ENCODE results near the gene ERN1.

The ERN1 gene

DNA sequence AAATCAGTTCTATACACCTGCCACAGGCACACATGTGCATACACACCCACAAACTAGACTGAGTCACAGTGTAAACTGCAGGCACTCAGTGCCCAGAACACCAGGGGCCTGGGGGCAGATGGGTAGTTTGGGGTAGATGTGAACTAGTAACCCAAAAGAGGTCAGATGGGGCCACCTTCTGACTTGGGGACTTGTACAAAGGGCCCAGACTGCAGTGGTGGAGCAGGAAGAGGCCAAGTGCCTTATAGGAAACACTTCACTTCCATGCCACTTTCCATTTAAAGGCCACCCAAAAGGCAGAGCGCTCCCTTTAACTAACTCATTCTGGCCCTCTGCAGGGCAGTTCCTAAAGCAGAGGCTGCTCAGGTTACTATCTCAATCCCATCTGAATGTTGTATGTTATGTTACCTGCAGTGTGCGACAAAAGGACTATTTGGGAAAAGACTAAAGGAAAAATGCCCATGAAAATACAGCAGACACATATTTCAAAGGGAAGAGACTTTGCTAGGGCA lies 27.8 kb upstream of the ERN1 start:
- DNase-seq: no peak

DNA sequence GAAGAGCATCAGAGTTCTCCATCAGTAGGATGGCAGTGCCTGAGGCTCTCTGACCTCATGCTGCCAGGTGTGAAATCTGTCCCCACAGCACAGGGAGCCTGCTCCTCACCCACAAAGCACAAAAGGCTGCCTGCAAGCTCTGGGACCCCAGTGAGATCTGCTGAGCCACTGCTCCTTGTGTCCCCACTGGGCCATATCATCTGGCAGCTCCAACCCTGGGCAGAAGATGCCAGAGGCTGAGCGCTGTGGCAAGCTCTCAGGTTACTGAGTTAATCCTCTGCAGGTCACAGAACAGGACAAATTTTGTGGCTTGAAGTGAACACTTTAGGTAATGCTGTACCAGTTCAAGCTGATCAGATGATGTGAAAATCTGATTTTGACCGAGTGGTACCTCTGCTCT lies 26.7 kb upstream of the ERN1 start:
- DNase-seq: peak; percentile 12

DNA sequence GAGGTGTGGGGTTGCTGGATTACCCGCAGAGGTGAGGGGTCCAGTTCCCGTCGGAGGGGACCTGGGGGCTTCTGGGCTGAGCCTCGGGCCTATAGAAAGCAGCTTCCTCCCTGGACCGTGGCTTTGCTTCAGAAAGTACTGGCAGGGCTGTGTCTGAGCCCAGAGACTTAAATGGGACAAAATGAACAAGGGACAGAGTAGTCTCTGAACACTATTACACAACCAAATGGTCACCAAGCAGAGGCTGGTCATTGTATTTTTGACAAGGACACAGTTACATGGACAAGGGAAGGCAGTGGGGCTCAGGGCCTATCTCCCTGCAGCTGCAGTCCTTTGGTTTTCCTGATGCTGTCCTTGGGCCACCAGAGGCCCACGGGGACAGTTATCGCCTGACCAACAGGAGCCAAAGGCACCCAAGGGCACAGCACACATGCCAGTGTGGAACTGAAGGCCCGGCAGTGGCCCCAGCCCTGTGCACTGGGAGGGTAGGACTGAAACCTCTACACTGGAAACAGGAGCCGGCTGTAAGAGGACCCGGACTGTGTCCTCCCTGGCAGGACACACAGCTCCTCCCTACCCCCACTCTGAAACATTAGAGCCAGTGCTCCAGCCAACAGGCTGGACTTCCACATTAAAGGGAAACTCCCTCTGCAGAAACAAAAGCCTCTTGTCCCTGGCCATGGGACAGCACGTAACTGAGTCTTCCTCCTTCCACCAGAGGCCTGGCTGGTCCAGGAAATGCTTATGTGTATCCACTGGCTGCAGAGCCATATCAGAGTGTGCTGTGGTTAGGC lies 26.0 kb upstream of the ERN1 start:
- DNase-seq: no peak

DNA sequence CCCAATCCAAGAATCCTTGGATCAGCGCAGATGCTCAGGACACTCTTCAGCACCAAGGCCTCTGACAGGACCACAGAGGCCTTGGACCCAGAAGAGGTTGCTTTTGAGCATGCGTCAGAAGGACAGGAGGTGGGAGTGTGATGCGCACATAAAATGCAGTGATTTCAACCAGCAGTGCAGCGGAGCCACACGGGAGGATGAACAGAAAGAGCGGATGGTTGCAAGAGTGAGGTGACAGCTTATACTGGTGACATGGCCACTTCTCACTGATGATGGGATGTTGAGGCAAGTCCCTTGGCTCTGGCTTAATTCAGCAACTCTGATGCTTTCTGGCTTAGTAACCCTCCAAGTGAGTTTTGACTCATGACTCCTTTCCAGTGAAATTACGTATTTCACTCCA lies 25.2 kb upstream of the ERN1 start:
- no peak for DNase-seq

DNA sequence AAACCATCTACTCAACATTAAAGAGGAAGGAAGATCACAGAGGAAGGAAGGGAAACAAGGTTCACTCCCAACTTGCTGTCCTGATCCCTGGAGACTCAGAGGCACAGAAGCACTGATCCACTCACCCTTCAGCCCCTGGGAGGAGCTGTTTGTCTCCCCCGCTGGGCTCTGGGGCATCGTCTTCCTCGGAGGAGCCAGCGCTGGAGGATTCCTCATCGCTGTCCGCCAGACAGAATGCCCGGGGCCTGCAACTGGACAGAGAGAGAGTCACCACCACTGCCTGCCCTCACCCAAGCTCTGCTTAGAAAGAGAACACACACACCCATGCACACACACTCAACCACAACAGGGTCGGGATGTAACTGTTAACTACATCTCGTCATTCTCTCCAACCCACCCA lies 24.8 kb upstream of the ERN1 start:
- no peak for DNase-seq

DNA sequence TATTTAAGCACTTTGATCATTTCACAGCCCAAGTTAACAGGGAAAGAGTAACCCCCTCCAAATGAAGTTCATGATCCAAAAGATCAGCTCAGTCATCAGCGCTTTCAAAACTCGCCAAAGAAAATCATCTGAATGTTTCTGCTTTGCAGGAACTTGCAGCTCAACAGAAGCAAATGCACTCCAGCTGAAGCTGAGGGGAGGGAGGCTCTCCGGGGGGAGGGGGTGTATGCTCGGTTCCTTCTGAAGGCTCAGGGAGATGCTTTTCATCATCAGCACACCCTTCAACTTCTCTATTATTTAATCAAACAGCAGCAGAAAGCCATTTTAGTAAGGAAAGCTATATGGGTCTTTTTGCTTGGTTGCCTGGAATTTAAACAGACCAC lies 24.4 kb upstream of the ERN1 start:
- no peak for DNase-seq

DNA sequence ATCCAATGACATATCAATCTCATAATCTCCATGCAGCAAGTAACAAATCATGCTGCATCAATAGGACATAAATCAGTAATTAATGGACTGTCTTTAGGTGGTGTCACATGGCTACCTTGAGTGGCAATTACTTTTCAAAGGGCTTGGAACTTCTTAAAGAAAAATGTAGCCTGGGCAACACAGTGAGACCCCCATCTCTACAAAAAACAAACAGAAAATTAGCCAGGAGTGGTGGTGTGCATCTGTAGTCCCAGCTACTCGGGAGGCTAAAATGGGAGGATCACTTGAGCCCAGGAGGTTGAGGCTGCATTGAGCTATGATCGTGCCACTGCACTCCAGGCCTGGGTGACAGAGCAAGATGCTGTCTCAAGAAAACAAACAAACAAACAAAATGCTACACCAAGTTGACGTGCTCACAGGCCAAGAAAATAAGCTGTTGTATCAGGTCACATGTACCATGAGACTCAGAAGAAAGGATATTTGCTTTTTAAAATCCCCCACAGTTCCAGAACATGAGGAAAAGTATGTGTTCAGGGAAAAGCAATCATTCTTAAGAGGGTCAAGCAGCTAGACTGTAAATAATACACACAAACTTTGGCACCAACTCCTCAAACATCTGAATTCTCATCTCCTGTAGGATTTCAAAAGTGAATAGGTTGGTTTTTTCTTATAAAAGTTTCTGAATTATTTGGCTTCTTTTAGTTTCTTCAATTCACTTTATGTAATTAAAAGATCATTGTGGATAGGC lies 23.8 kb upstream of the ERN1 start:
- DNase-seq: no peak

DNA sequence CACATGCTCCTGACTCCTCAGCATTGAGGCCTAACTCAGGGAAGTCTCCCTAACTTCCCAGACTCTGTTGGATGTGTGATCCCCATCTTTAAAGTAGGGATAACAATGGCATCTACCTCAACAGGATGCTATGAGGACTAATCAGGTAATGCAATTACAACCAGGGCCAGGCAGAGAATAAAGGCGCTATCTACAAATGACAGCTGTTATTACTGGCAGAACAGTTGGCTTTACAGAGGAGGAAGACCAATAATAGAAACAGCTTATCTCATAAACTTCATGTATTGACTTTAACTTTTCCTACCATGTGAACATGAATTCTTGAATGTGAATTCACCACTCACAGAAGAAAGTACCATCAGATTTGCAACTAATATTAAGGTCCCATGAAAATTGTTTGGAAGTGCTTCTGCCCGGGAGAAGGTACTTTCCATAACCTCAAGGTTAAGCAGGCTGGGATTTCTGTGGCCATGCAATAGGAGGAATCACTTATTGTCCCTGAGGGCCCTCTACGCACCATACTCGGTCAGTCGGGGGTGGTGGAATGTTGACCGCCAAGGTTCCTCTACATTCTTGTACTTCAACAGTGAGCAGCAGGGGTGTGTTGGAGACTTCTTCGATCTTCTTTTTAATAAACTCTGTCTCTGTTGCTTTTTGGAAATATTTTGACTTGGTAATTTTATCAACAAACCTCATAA lies 22.6 kb upstream of the ERN1 start:
- no peak for DNase-seq

DNA sequence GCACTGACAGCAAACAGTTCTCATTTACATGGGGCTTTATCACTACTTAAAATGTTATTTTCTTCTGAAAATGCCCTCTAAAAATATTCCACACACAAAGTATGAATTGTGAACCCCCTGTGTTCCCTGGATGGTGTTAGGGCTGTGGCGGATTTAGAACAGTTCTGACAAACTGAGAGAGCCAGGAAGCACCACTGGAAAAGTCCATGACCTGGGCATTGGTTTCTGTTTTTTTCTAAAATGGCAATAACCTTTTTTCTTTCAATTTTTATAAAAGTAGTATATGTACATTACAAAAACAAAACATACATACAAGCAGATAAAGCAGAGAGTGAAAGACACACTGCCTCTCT lies 21.0 kb upstream of the ERN1 start:
- no peak for DNase-seq

DNA sequence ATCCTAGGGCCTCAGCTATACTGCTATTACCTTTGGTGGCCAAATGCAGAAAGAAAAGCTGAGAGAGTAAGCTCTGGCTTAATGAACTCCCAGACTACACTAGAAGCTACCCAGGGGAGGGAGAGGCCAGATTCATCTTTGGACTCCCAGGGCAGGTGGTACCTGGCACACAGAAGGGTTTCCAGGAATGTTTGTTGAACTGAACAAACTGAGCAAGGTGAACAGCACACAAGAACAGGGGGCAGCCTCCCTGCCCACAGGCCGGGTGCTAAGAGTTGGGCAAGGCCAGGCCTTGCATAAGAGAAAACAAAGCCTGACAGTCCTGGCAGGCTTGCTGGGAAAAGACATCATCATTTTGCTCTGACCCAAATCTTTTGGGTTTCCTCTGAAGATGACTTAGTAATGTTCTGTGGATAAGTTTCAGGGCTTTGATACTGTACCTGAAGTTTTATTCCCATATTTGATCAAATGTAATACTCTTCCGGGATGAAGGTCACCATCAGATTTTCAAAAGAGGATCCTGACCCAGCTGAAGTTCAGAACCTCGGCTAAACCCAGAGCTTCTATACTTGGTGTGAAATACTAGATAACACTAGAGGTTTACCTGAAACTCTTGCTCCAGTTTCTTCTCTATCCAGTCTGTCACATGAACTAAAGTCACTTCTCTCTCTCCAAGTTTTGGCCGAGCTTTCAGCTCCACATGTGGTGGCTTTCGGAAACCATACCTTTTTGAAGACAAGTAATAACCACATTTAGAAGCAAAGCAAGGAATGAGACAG lies 20.5 kb upstream of the ERN1 start:
- no peak for DNase-seq

DNA sequence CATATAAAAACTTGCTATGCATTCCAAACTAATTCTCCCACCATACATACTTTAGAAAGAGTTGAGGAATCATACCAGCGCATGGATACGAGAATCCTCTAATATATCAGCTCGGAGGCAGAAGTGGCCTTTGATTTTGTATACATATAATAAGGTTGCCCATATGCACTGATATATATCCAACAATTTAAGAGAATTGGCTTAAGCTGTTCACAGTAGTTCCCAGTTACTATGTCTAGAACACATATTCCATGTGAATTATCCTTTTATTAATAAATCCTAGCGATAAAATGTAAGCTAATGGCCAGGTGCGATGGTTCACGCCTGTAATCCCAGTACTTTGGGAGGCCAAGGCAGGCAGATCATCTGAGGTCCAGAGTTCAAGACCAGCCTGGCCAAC lies 19.3 kb upstream of the ERN1 start:
- DNase-seq: no peak

DNA sequence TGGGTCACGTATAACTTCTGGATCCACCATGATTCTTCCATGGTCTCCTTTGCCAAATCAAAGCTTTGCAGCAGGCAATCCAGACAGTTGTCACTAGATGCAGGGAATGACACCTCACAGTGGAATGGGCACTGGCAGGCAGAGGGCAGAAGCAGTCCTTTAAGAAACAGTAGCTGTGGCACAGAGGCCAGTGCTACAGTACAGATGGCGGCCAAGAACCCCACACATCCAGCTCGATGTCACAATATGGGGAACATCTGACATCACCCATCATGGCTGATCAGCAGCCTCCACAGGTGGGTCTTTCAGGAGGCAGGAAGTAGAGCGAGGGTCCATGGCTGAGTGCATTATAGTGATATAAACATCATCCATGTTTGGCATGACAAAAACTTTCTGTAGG lies 18.8 kb upstream of the ERN1 start:
- peak; percentile 18 for DNase-seq

DNA sequence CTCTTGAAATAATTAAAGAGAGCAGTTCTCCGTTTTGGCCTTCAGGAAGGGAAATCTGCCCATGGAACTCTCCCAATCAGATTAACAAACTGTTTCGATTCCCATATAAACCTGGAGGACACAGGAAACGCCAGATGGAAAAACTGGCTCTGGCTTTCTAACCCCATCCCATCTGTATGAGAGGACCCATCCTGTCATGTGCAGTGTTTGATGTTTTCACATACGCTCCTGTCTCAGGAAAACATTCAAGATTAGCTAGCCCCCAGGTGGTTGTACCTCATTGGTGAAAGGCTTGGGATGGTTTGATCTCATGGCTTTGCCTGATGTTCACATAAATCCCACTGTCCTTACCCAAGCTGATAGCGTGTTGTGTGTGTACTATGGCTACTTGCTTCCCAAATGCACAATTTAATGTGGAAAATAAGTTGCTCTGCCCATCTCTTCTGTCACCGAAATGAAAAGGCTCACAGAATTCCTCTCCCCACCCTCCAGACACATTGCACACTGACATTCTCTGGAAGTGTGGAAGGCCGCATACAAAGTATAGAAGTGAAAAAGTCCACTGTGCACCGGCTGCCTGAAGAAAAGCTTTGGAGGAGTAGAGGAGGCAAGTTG lies 18.2 kb upstream of the ERN1 start:
- DNase-seq: peak; percentile 54

DNA sequence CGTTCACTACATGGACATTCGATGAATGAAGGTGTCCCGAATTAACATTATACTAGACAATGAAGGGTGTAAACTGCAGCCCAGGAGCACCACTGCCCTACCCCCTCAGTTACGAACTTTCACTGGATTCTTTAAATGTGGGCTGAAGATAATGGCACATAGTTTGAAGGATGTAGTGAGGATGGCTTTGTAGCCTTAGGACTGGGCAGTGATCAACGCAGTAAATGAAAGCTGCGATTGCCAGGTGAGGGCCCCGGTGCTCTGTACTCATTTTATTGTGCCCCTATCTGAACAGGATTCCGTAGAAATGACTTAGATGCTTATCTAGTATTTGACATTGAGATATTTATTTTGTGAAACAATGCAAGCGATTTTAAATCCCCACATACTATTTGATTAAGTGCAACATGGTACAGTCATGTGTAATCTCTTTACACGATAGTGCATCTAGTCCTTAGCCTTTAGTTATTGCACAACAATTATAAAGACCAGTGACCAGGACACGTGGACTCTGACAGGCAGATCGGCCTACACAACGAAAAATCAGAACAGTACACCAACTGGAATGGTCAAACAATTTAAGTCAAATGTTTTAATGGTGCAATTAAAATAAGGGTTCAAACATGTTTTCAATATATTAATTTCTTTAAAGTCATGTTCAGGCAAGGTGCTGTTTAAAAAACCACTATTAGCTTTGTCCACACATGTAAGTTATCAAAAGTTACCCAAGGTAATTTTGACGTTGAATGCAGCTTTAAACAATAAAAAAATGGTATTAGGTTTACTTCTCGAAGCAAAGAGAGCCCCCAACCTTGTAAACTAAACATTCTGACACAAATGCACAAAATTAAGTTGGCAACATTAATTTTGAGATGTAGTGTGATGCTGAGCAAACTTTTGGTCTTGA lies 17.4 kb upstream of the ERN1 start:
- no peak for DNase-seq

DNA sequence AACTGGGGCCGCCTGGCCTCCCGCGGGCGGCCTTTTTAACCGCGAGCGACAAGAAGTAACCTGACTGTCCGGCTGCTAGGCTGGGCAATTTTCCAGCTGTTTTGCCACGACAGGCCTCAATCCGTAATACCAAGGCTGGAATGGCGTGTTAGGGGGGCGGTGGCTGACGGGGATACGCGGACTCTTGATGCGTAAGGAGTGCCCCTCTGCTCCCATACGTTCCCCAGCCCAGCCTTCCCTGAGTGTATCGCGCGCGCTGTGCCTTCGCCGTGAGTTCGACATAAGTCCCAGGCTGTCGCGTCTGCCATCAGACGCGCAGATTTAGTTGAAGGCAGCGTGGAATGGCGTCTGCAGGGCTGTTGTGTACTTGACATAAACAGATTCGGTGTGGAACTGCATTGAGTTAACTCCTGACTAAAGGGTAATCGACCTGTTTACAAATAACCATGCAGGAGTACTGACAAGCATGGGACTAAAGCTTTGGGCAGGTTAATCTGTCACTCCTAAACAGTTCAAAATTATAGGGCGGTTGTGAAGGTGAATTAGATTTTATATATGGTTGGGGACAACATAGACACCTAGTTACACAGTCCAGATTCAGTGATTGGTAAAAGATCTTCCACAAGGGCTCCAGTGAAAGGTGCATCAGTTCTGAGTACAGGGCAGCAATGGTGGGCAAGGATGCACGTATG lies 16.6 kb upstream of the ERN1 start:
- DNase-seq: no peak

DNA sequence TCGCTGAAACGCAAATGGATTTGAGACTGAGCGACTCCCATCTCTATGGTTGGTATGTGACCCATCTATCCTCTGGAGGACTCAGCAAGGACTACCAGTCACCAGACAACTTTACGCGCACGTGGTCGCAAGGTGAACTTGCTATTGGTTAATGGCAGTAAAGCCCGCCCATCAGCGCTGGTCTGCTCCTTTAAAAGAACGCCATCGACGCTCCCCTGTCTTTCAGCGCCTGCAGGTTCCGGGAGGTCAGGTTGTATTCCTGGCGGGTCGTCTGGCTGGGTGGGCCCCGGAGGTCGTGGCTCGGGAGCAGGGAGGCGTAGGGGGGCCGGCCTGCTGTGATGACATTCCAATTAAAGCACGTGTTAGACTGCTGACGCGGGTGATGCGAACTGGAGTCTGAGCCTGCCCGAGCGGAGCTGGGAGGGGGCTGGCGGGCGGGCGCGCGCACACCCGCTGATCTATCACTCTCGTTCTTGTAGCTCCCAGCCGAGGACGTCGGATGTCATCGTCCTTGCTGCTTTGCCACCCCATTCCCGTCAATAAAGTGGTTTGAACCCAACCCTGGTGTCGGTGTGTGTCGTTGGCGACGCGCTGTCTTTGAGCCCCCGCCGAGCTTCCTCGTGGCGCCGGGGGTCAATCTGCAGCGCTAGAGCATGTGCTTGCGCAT lies 15.9 kb upstream of the ERN1 start:
- DNase-seq: peak; percentile 98

DNA sequence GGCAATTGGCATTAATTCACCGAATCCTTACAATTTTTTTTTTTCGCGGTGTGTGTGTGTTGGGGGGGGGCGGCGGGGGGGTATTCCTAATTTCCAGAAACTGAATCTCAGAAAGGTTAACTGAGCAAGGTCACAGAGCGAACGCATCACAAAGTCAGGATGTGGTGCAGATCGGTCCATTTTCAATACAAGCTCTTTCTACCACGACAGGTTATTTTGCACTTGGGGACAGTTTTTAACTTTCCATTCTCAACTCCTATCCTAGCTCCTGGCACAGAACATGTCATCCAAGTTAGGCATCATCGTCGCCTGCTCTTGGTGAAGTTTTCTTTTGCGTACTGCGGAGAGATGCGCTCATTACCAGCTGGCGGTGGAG lies 15.4 kb upstream of the ERN1 start:
- no peak for DNase-seq

DNA sequence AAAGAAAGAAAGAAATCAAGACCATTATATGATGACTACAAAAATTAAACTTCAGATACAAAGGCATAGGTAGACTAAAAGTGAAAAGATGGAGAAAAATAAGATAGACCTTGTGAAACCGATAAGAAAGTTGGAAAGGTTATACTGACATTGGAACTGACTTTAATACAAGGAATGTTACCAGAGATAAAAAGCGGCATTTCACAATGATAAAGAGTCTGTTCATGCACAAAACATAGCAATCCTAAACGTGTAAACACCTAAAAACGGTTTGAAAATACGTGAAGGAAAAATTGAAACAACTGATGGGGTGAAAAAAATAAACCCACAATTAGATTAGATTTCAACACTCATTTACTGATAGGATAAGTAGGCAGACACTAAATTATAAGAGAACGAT lies 9.6 kb upstream of the ERN1 start:
- DNase-seq: no peak

DNA sequence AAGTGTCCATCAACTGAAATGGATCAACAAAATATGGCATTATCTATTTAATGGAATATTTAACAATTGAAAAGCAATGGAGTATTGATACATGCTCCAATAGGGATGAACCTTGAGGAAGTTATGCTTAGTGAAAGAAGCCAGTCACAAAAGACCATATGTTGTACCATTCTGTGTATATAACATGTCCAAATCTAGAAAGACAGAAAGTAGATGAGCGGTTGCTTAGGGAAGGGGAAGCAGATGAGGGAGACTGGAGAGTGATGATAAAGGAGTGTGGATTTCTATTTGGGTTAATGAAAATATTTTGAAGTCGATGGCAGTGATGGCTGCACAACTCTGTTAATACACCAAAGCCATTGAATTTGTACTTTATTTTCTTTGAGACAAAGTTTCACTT lies 8.5 kb upstream of the ERN1 start:
- no peak for DNase-seq

DNA sequence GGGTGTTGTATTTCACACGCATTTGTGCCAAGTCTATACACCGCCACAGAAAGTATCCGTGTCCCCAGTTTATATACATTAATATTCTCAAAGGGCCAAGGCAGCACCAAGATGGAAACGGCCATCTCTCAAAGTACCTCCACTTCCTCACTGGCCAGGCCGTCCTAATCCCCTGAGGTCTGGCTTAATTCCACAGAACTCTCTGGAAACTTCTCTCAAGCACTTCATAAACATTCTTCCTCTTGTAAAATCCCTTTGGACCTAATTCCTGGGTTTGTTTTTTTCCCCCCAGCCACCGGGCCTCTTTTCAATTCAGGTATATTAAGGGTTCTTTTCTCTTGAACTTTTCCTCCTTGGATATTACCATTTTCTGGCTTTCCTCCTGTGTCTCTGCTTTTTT lies 5.1 kb upstream of the ERN1 start:
- DNase-seq: no peak

All from NCI-H524 treated with DMSO at 0.1 percent for 48 hours (cell line).